HG03097 (cell line): ENCODE data around the gene DBP.

Experiments used
- ATAC-seq: cut with Tn5 transposase; IDR thresholded peaks from one replicate; pipeline ENCODE4 v1.9.1; 2021; ENCODE audit not compliant: unreplicated experiment, low FRiP score

The DBP gene

DNA sequence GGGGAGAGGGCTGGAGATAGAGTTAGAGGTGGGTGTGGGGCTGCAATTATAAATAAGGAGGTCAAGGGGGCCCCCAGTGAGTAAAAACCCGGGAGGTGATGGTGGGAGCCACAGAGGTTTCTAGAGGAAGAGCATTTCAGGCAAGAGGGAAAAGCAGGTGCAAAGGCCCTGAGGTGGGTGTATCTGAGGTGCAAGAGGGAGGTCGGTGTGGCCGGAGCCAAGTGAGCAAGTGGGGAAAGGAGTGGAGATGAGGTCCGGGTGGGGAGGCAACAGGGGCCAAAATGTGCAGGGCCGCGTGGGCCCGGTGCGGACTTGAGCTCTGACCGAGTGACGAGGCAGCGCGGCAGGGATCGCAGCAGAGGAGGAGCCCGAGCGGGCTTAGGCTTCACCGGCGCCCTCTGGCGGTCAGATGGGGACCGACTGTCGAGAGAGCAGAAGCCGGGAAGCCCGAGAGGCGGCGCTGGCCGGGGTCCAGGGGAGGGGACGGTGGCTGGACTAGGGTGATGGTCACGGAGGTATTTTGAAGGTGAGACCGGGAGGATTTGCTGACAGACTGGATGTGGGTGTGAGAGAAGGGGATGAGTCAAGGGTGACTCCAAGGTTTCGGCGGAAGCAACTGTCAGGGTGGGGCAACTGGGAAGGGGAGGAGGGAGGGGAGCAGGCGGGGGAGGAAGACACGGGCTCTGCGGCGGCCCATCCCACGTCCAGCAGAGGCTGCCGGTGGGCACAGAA lies 48.3 kb downstream of the DBP start:
- no peak for ATAC-seq

GRCh38 chr19:48587387-48587786 lies 49.8 kb downstream of the DBP start:
- ATAC-seq, result no peak

DNA sequence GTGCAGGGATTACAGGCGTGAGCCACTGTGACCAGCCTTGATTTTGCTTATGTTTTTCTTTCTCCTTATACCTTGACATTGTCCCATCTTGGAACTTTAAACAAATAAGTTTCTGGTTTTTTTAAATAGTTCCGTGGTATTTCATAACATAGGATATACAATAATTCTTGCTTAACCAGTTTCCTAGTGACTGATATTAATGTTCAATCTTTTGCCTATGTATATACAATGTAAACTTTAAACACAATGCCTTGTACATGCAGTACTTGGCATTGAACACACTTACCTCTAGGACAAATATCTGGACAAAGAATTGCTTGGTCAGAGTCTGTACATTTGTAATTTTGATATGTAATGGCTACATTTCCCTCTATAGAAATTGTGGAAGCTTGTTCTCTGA lies 55.0 kb downstream of the DBP start:
- no peak for ATAC-seq
